HG02973 (cell line): ENCODE measurements around the gene ADIRF.

Source experiments
- ATAC-seq: cut with Tn5 transposase; IDR thresholded peaks from one replicate; pipeline ENCODE4 v1.9.1; 2021; ENCODE audit warnings: moderate library complexity; ENCODE audit not compliant: unreplicated experiment

The ADIRF gene

GRCh38 chr10:86960003-86960862 is 8.0 kb upstream of the ADIRF start:
- peak; percentile 55 for ATAC-seq

- no peak for ATAC-seq
Measured at GRCh38 chr10:86960863-86961434, 7.3 kb upstream of the ADIRF start.

- ATAC-seq, result no peak
Measured at GRCh38 chr10:86961481-86962091, 6.7 kb upstream of the ADIRF start.

GRCh38 chr10:86962136-86962980 is 5.9 kb upstream of the ADIRF start:
- no peak for ATAC-seq

- ATAC-seq, result no peak
Measured at GRCh38 chr10:86962981-86963310, 5.3 kb upstream of the ADIRF start.

GRCh38 chr10:86963341-86963919 is 4.9 kb upstream of the ADIRF start:
- ATAC-seq, result no peak

- ATAC-seq, result no peak
Measured at GRCh38 chr10:86964061-86964846, 4.0 kb upstream of the ADIRF start.

- no peak for ATAC-seq
Measured at GRCh38 chr10:86964847-86965190, 3.5 kb upstream of the ADIRF start.

GRCh38 chr10:86965986-86966654 is 2.2 kb upstream of the ADIRF start:
- no peak for ATAC-seq

- no peak for ATAC-seq
Measured at GRCh38 chr10:86967481-86967941, 771 bp upstream of the ADIRF start.

- ATAC-seq, result no peak
Measured at GRCh38 chr10:86968994-86969355, 693 bp downstream of the ADIRF start.

GRCh38 chr10:86969421-86970041 is 1.2 kb downstream of the ADIRF start:
- no peak for ATAC-seq

GRCh38 chr10:86970162-86970981 is 2.1 kb downstream of the ADIRF start:
- ATAC-seq, result no peak

- no peak for ATAC-seq
Measured at GRCh38 chr10:86970982-86971231, 2.6 kb downstream of the ADIRF start.

- peak; percentile 66 for ATAC-seq
Measured at GRCh38 chr10:86971232-86971991, 3.1 kb downstream of the ADIRF start.

GRCh38 chr10:86972613-86973380 is 4.5 kb downstream of the ADIRF start:
- ATAC-seq, result no peak

GRCh38 chr10:86974484-86974883 is 6.2 kb downstream of the ADIRF start:
- ATAC-seq, result no peak
